BJ (cell line): Measurements from ENCODE around the gene ACSF3. TPM values are rescaled to one million over a fixed set of nuclear protein-coding genes. Genes with fewer than 3 reads are reported as not detected.

ENCODE experiments used
- CTCF ChIA-PET: fragments of 350-600 bp; formaldehyde crosslinking; extraction: SDS; loops from one replicate; lab custom pipeline; 2021; ENCODE audit warnings: antibody characterized with exemption, inconsistent platforms; lab: Yijun Ruan, JAX
- POLR2A ChIA-PET: fragments of 300-600 bp; sonication (Branson Sonifier 250); formaldehyde crosslinking; extraction: SDS; loops from one replicate; lab custom pipeline; 2021; ENCODE audit warnings: antibody characterized with exemption; lab: Charles Lee
- DNase-seq: peaks from one replicate; pipeline ENCODE4 v3.0.0-alpha.2; 2011; ENCODE audit warnings: low read depth
- H3K27me3 ChIP-seq: 2 replicates; pipeline ENCODE4 v1.6.0; 2011; ENCODE audit warnings: low read length; ENCODE audit not compliant: control insufficient read depth, insufficient read depth
- H3K36me3 ChIP-seq: 2 replicates; pipeline ENCODE4 v1.5.1; 2011; ENCODE audit warnings: low read length; ENCODE audit not compliant: control insufficient read depth, insufficient read depth
- H3K4me3 ChIP-seq: 2 replicates; pipeline ENCODE4 v1.5.1; 2011; ENCODE audit warnings: low read depth, mild to moderate bottlenecking, control low read depth, low read length
- polyA plus RNA-seq: library from polyadenylated mRNA; depleted of rRNA; stranded (reverse); fragments of >200 nt; gene quantifications from 2 replicates; pipeline ENCODE4 v1.2.3, GENCODE V29; 2011
- TF ChIP-seq, protein P1 (sequence below): IDR thresholded peaks from 2 replicates; pipeline ENCODE4 v1.5.1; 2011; ENCODE audit warnings: low read depth, mild to moderate bottlenecking, control low read depth, inconsistent platforms, low read length, moderate library complexity; ENCODE audit not compliant: insufficient read depth

The ACSF3 gene
- polyA plus RNA-seq, 1 experiment = 12.5 TPM

GRCh38 chr16:89120921-89121351, 27.3 kb downstream of the ACSF3 start:
- ChIA-PET CTCF (no interaction called here), POLR2A (no interaction called here)
- Histone ChIP-seq H3K4me3 (no peak overlapping the region), H3K27me3 (no peaks in the 10 kb centered on the region), H3K36me3 (peaks cover 21% of the 10 kb centered on the region)
- DNase-seq = no peak
- TF ChIP-seq, protein P1, sequence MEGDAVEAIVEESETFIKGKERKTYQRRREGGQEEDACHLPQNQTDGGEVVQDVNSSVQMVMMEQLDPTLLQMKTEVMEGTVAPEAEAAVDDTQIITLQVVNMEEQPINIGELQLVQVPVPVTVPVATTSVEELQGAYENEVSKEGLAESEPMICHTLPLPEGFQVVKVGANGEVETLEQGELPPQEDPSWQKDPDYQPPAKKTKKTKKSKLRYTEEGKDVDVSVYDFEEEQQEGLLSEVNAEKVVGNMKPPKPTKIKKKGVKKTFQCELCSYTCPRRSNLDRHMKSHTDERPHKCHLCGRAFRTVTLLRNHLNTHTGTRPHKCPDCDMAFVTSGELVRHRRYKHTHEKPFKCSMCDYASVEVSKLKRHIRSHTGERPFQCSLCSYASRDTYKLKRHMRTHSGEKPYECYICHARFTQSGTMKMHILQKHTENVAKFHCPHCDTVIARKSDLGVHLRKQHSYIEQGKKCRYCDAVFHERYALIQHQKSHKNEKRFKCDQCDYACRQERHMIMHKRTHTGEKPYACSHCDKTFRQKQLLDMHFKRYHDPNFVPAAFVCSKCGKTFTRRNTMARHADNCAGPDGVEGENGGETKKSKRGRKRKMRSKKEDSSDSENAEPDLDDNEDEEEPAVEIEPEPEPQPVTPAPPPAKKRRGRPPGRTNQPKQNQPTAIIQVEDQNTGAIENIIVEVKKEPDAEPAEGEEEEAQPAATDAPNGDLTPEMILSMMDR = no peak

GRCh38 chr16:89121691-89122321, 28.2 kb downstream of the ACSF3 start:
- POLR2A ChIA-PET = no interaction called here
- Histone ChIP-seq H3K36me3 (peaks cover 19% of the 10 kb centered on the region), H3K27me3 (no peaks in the 10 kb centered on the region), H3K4me3 (no peak overlapping the region)
- no peak for DNase-seq
- TF ChIP-seq, protein P1 = no peak
- CTCF ChIA-PET = no interaction called here

GRCh38 chr16:89122322-89122851, 28.7 kb downstream of the ACSF3 start:
- H3K27me3 ChIP-seq = no peaks in the 10 kb centered on the region
- POLR2A ChIA-PET = no interaction called here
- CTCF ChIA-PET = no interaction called here
- no peak overlapping the region for H3K4me3 ChIP-seq
- DNase-seq = no peak
- TF ChIP-seq, protein P1 = no peak
- peaks cover 19% of the 10 kb centered on the region for H3K36me3 ChIP-seq

GRCh38 chr16:89123001-89123830, 29.6 kb downstream of the ACSF3 start:
- Histone ChIP-seq H3K4me3 (no peak overlapping the region), H3K36me3 (peaks cover 16% of the 10 kb centered on the region), H3K27me3 (no peaks in the 10 kb centered on the region)
- ChIA-PET CTCF (no interaction called here), POLR2A (no interaction called here)
- no peak for DNase-seq
- TF ChIP-seq, protein P1 = no peak

- Histone ChIP-seq H3K36me3 (peaks cover 14% of the 10 kb centered on the region), H3K27me3 (no peaks in the 10 kb centered on the region), H3K4me3 (no peak overlapping the region)
- no peak for DNase-seq
- CTCF ChIA-PET = no interaction called here
- POLR2A ChIA-PET = no interaction called here
- TF ChIP-seq, protein P1 = no peak
Observed at GRCh38 chr16:89123831-89124100, 30.1 kb downstream of the ACSF3 start.
